Epithelial cell of proximal tubule (primary cell): ENCODE results near the gene PHOX2A. TPM values are rescaled to one million over a fixed set of nuclear protein-coding genes. Genes with fewer than 3 reads are reported as not detected.
"Not testable (repeated sequence)": the region's sequence is repeated elsewhere in the genome, so short reads cannot be mapped to it uniquely, and the experiment has no call there.

Experiments used
- DNase-seq: peaks from one replicate; pipeline ENCODE4 v3.0.0-alpha.2; 2011; ENCODE audit warnings: low read depth
- H3K4me3 ChIP-seq: 2 replicates; pipeline ENCODE4 v1.5.1; 2011; ENCODE audit warnings: low read depth, mild to moderate bottlenecking, low read length
- CTCF ChIP-seq: conservative IDR thresholded peaks from 2 replicates; pipeline ENCODE4 v1.5.1; 2012; ENCODE audit warnings: low read depth, mild to moderate bottlenecking, low read length
- total RNA-seq: library from RNA; depleted of rRNA; stranded (reverse); fragments of >200 nt; gene quantifications from 2 replicates; pipeline ENCODE4 v1.2.3, GENCODE V29; 2015

PHOX2A gene
- total RNA-seq, 1 donor from 2014 or later: not detected

DNA sequence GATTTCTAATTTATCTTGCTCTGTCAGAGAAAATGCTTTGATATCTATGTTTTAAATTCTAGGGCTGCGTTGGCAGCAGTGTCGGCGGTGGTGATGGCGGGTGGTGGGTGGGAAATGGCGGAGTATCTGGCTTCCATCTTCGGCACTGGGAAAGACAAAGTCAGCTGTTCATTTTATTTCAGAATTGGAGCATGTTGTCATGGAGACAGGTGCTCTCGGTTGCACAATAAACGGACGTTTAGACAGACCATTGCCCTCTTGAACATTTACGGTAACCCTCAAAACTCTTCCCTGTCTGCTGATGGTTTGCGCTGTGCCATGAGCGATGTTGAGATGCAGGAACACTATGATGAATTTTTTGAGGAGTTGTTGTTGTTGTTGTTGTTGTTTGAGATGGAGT, 36.1 kb upstream of the PHOX2A start:
- no peak for TF ChIP-seq CTCF
- no peak for DNase-seq
- H3K4me3 ChIP-seq: no peak overlapping the region

- H3K4me3 ChIP-seq: no peak overlapping the region
- DNase-seq: peak; percentile 27
- TF ChIP-seq CTCF: no peak
Measured at GRCh38 chr11:72278905-72279304, 34.9 kb upstream of the PHOX2A start.

DNA sequence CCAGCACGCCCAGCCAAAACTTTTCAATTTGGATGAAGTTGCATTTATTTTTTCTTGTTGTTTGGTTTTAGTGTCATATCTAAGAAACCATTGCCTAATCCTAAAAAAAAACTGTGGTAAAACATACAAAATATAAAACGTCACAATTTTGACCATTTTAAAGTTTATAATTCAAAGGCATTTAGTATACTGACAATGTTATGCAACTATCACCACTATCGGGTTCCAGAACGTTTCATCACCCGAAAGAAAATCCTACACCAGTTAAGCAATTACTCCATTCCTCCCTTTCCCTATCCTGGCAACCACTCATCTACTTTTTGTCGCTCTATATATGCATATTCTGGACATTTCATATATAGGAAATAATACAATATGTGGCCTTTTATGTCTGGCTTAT, 30.5 kb upstream of the PHOX2A start:
- DNase-seq: no peak
- no peak overlapping the region for H3K4me3 ChIP-seq
- TF ChIP-seq CTCF: no peak

DNA sequence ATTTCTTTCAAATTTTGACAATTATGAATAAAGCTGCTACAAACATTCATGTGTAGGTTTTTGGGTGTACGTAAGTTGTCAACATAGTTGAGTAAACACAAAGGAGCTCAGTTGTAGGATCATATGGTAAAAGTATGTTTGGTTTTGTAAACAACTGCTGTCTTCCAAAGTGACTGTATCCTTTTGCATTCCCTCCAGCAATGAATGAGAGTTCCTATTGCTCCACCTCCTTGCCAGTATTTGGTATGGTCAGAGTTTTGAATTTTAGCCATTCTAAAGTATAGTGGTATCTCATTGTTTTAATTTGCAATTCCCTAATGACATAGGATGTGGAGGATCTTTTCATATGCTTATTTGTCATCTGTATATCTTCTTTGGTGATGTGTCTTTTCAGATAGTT, 28.0 kb upstream of the PHOX2A start:
- TF ChIP-seq CTCF: no peak
- no peak for DNase-seq
- no peak overlapping the region for H3K4me3 ChIP-seq

DNA sequence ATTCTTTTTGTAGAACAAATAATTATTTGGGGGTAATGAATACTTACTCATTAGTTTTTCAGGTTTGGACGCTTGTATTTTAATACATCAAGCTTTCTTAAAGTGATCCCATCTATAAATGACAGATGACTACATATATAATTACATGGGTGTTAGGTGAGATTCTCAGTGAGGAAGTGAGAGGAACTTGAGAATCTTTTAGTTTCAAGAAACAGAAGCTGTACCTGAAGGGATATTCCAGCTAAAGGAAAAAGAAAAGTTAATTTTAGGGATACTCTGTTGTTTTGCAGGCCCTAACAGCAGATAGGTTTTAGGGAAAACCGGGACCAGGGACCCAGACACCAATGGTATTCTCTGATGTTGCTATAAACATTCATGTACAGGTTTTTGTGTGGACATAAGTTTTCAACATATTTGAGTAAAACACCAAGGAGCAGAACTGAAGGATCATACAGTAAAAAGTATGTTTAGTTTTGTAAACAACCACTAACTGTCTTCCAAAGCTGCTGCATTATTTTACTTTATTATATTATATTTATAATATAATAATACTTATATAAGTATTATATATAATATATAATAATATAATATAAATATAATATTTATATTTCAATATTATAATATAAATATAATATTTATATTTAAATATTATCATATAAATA, 24.1 kb upstream of the PHOX2A start:
- DNase-seq: no peak
- TF ChIP-seq CTCF: no peak
- H3K4me3 ChIP-seq: no peak overlapping the region

GRCh38 chr11:72266960-72267359, 23.0 kb upstream of the PHOX2A start:
- DNase-seq, H3K4me3 ChIP-seq: not testable (repeated sequence)

DNA sequence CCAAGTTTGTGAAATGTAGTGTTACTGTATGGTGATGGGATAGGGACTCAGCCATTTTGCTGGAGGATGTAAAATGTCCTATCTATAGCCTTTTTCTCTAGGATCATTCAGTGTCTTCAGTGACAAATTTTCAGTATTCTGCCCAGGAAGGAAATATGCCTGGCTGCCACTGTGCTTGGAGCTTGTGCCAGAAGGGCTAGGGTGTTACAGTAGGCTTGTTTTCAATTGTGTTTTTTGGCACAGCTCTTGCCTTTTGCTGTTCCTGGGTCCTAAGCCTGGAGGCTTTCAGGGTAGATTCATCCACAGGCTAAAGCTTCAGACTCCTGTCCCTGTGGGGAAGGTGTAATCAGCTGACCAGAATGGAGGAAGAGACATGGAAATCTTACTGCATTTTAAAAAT, 22.0 kb upstream of the PHOX2A start:
- TF ChIP-seq CTCF: no peak
- H3K4me3 ChIP-seq: no peak overlapping the region
- no peak for DNase-seq
